Neural cell (in vitro differentiated cells): ENCODE data around the gene DLK1.

Experiments used
- CTCF ChIP-seq: fragments of 450-650 bp; IDR thresholded peaks from 2 replicates; pipeline ENCODE4 v1.5.1; 2014; ENCODE audit warnings: antibody characterized with exemption, mild to moderate bottlenecking, moderate library complexity; ENCODE audit not compliant: poor library complexity, severe bottlenecking
- EP300 ChIP-seq: fragments of 450-650 bp; conservative IDR thresholded peaks from 2 replicates; pipeline ENCODE4 v1.6.1; 2014; ENCODE audit warnings: antibody characterized with exemption, mild to moderate bottlenecking, moderate library complexity; ENCODE audit not compliant: poor library complexity, severe bottlenecking
- EZH2 ChIP-seq: fragments of 200-600, 300-800 bp; shearing (Covaris generic), sonication (generic); IDR thresholded peaks from 2 replicates; pipeline ENCODE4 v1.6.1; 2014; ENCODE audit warnings: antibody characterized with exemption, low read length, borderline replicate concordance, mild to moderate bottlenecking; ENCODE audit not compliant: insufficient read depth, poor library complexity, severe bottlenecking
- MXI1 ChIP-seq: fragments of 450-650 bp; conservative IDR thresholded peaks from 2 replicates; pipeline ENCODE4 v1.6.1; 2014; ENCODE audit warnings: antibody characterized with exemption, mild to moderate bottlenecking; ENCODE audit not compliant: poor library complexity, severe bottlenecking
- POLR2AphosphoS5 ChIP-seq: IDR thresholded peaks from 2 replicates; pipeline ENCODE4 v1.6.1; 2012
- RAD21 ChIP-seq: fragments of 450-650 bp; conservative IDR thresholded peaks from 2 replicates; pipeline ENCODE4 v1.6.1; 2014; ENCODE audit warnings: antibody characterized with exemption, mild to moderate bottlenecking, moderate library complexity
- REST ChIP-seq: IDR thresholded peaks from 2 replicates; pipeline ENCODE4 v1.6.1; 2012; ENCODE audit warnings: borderline replicate concordance
- SMC3 ChIP-seq: fragments of 450-650 bp; conservative IDR thresholded peaks from 2 replicates; pipeline ENCODE4 v1.6.1; 2014; ENCODE audit warnings: antibody characterized with exemption, mild to moderate bottlenecking, moderate library complexity; ENCODE audit not compliant: poor library complexity
- TAF1 ChIP-seq: IDR thresholded peaks from 2 replicates; pipeline ENCODE4 v1.6.1; 2012; ENCODE audit warnings: low read depth

- TF ChIP-seq EZH2 = no peak
- no peak for TF ChIP-seq CTCF
- no peak for TF ChIP-seq POLR2AphosphoS5
- TF ChIP-seq SMC3 = no peak
- TF ChIP-seq REST = no peak
- TF ChIP-seq EP300 = no peak
- no peak for TF ChIP-seq TAF1
- no peak for TF ChIP-seq RAD21
- TF ChIP-seq MXI1 = no peak
Observed at GRCh38 chr14:100710391-100710790, 16.3 kb upstream of the DLK1 start.
